Measurements from ENCODE around the gene DRC7.

Gene DRC7

GRCh38 chr16:57680842-57681375, 13.7 kb upstream of the DRC7 start:
- no peak overlapping the region for H3K4me3 ChIP-seq (ENCODE audit: low read length)
- peaks cover 38% of the 10 kb centered on the region for H3K27me3 ChIP-seq (replicated peaks; ENCODE audit: control insufficient read depth, insufficient read depth, low read length)
- H3K9me3 ChIP-seq (ENCODE audit: control insufficient read depth, low read length), result no peaks in the 10 kb centered on the region
- no peaks in the 10 kb centered on the region for H3K36me3 ChIP-seq (ENCODE audit: control insufficient read depth, insufficient read depth, low read length, severe bottlenecking)
- peak; percentile 44 for DNase-seq (ENCODE audit: low read depth)
- no peak overlapping the region for H3K9ac ChIP-seq (ENCODE audit: low read length)
- peaks cover 8% of the 10 kb centered on the region for H3K4me1 ChIP-seq (ENCODE audit: control insufficient read depth, insufficient read depth, low read length)

GRCh38 chr16:57681950-57682728, 12.5 kb upstream of the DRC7 start:
- no peak overlapping the region for H3K4me3 ChIP-seq (ENCODE audit: low read length)
- no peaks in the 10 kb centered on the region for H3K36me3 ChIP-seq (ENCODE audit: control insufficient read depth, insufficient read depth, low read length, severe bottlenecking)
- H3K4me1 ChIP-seq (ENCODE audit: control insufficient read depth, insufficient read depth, low read length), result no peaks in the 10 kb centered on the region
- peaks cover 45% of the 10 kb centered on the region for H3K27me3 ChIP-seq (replicated peaks; ENCODE audit: control insufficient read depth, insufficient read depth, low read length)
- H3K9ac ChIP-seq (ENCODE audit: low read length), result no peak overlapping the region
- no peaks in the 10 kb centered on the region for H3K9me3 ChIP-seq (ENCODE audit: control insufficient read depth, low read length)
- no peak for DNase-seq (ENCODE audit: low read depth)

- H3K4me1 ChIP-seq (ENCODE audit: control insufficient read depth, insufficient read depth, low read length), result no peaks in the 10 kb centered on the region
- H3K9me3 ChIP-seq (ENCODE audit: control insufficient read depth, low read length), result no peaks in the 10 kb centered on the region
- DNase-seq (ENCODE audit: low read depth), result no peak
- no peak overlapping the region for H3K4me3 ChIP-seq (ENCODE audit: low read length)
- peaks cover 43% of the 10 kb centered on the region for H3K27me3 ChIP-seq (replicated peaks; ENCODE audit: control insufficient read depth, insufficient read depth, low read length)
- no peaks in the 10 kb centered on the region for H3K36me3 ChIP-seq (ENCODE audit: control insufficient read depth, insufficient read depth, low read length, severe bottlenecking)
- H3K9ac ChIP-seq (ENCODE audit: low read length), result no peak overlapping the region
Measured at GRCh38 chr16:57682809-57683635, 11.6 kb upstream of the DRC7 start.

- Histone ChIP-seq H3K9ac (ENCODE audit: low read length) (no peak overlapping the region), H3K4me3 (ENCODE audit: low read length) (no peak overlapping the region), H3K4me1 (ENCODE audit: control insufficient read depth, insufficient read depth, low read length) (no peaks in the 10 kb centered on the region), H3K9me3 (ENCODE audit: control insufficient read depth, low read length) (no peaks in the 10 kb centered on the region), H3K27me3 (replicated peaks; ENCODE audit: control insufficient read depth, insufficient read depth, low read length) (peaks cover 34% of the 10 kb centered on the region), H3K36me3 (ENCODE audit: control insufficient read depth, insufficient read depth, low read length, severe bottlenecking) (no peaks in the 10 kb centered on the region)
- no peak for DNase-seq (ENCODE audit: low read depth)
Measured at GRCh38 chr16:57683636-57684545, 10.7 kb upstream of the DRC7 start.

GRCh38 chr16:57684626-57685358, 9.8 kb upstream of the DRC7 start:
- Histone ChIP-seq H3K9me3 (ENCODE audit: control insufficient read depth, low read length) (no peaks in the 10 kb centered on the region), H3K27me3 (replicated peaks; ENCODE audit: control insufficient read depth, insufficient read depth, low read length) (peaks cover 36% of the 10 kb centered on the region), H3K36me3 (ENCODE audit: control insufficient read depth, insufficient read depth, low read length, severe bottlenecking) (no peaks in the 10 kb centered on the region), H3K9ac (ENCODE audit: low read length) (no peak overlapping the region), H3K4me3 (ENCODE audit: low read length) (no peak overlapping the region), H3K4me1 (ENCODE audit: control insufficient read depth, insufficient read depth, low read length) (no peaks in the 10 kb centered on the region)
- no peak for DNase-seq (ENCODE audit: low read depth)

GRCh38 chr16:57685633-57686032, 9.0 kb upstream of the DRC7 start:
- H3K4me3 ChIP-seq (ENCODE audit: low read length), result no peak overlapping the region
- H3K36me3 ChIP-seq (ENCODE audit: control insufficient read depth, insufficient read depth, low read length, severe bottlenecking), result no peaks in the 10 kb centered on the region
- no peaks in the 10 kb centered on the region for H3K4me1 ChIP-seq (ENCODE audit: control insufficient read depth, insufficient read depth, low read length)
- peaks cover 42% of the 10 kb centered on the region for H3K27me3 ChIP-seq (replicated peaks; ENCODE audit: control insufficient read depth, insufficient read depth, low read length)
- H3K9ac ChIP-seq (ENCODE audit: low read length), result no peak overlapping the region
- no peaks in the 10 kb centered on the region for H3K9me3 ChIP-seq (ENCODE audit: control insufficient read depth, low read length)
- DNase-seq (ENCODE audit: low read depth), result no peak

- peaks cover 52% of the 10 kb centered on the region for H3K27me3 ChIP-seq (replicated peaks; ENCODE audit: control insufficient read depth, insufficient read depth, low read length)
- no peaks in the 10 kb centered on the region for H3K9me3 ChIP-seq (ENCODE audit: control insufficient read depth, low read length)
- no peaks in the 10 kb centered on the region for H3K36me3 ChIP-seq (ENCODE audit: control insufficient read depth, insufficient read depth, low read length, severe bottlenecking)
- no peak overlapping the region for H3K9ac ChIP-seq (ENCODE audit: low read length)
- no peak for DNase-seq (ENCODE audit: low read depth)
- no peak overlapping the region for H3K4me3 ChIP-seq (ENCODE audit: low read length)
- H3K4me1 ChIP-seq (ENCODE audit: control insufficient read depth, insufficient read depth, low read length), result no peaks in the 10 kb centered on the region
Measured at GRCh38 chr16:57686577-57686976, 8.0 kb upstream of the DRC7 start.

- Histone ChIP-seq H3K4me1 (ENCODE audit: control insufficient read depth, insufficient read depth, low read length) (no peaks in the 10 kb centered on the region), H3K4me3 (ENCODE audit: low read length) (no peak overlapping the region), H3K9me3 (ENCODE audit: control insufficient read depth, low read length) (no peaks in the 10 kb centered on the region), H3K27me3 (replicated peaks; ENCODE audit: control insufficient read depth, insufficient read depth, low read length) (peaks cover 47% of the 10 kb centered on the region), H3K36me3 (ENCODE audit: control insufficient read depth, insufficient read depth, low read length, severe bottlenecking) (no peaks in the 10 kb centered on the region), H3K9ac (ENCODE audit: low read length) (no peak overlapping the region)
- DNase-seq (ENCODE audit: low read depth), result no peak
Measured at GRCh38 chr16:57687363-57687929, 7.2 kb upstream of the DRC7 start.

- no peak overlapping the region for H3K9ac ChIP-seq (ENCODE audit: low read length)
- no peak overlapping the region for H3K4me3 ChIP-seq (ENCODE audit: low read length)
Measured at GRCh38 chr16:57688487-57688986, 6.1 kb upstream of the DRC7 start.

More at GRCh38 chr16:57688487-57688986, 6.1 kb upstream of the DRC7 start:
- H3K36me3 ChIP-seq (ENCODE audit: control insufficient read depth, insufficient read depth, low read length, severe bottlenecking), result no peaks in the 10 kb centered on the region
- peaks cover 44% of the 10 kb centered on the region for H3K27me3 ChIP-seq (replicated peaks; ENCODE audit: control insufficient read depth, insufficient read depth, low read length)
- no peaks in the 10 kb centered on the region for H3K9me3 ChIP-seq (ENCODE audit: control insufficient read depth, low read length)
- DNase-seq (ENCODE audit: low read depth), result no peak
- no peaks in the 10 kb centered on the region for H3K4me1 ChIP-seq (ENCODE audit: control insufficient read depth, insufficient read depth, low read length)

Measured in adipocyte (in vitro differentiated cells).